Activated naive CD8-positive, alpha-beta T cell treated with anti-CD3 and anti-CD28 coated beads for 36 hours (primary cell): Measurements from ENCODE around the gene DLG1. TPM values are rescaled to one million over a fixed set of nuclear protein-coding genes. Genes with fewer than 3 reads are reported as not detected.

ENCODE experiments used
- DNase-seq: peaks from one replicate; pipeline ENCODE4 v3.0.0; 2021
- H3K27ac Mint-ChIP-seq: one replicate; pipeline ENCODE4 v1.8.0; 2022; ENCODE audit warnings: mild to moderate bottlenecking, moderate library complexity, mixed read lengths
- H3K27me3 Mint-ChIP-seq: one replicate; pipeline ENCODE4 v1.8.0; 2022; ENCODE audit warnings: mild to moderate bottlenecking, mixed read lengths
- H3K36me3 Mint-ChIP-seq: one replicate; pipeline ENCODE4 v1.8.0; 2021; ENCODE audit warnings: mild to moderate bottlenecking, mixed read lengths
- H3K4me1 Mint-ChIP-seq: one replicate; pipeline ENCODE4 v1.8.0; 2021; ENCODE audit warnings: mixed read lengths
- H3K4me3 Mint-ChIP-seq: one replicate; pipeline ENCODE4 v1.8.0; 2022; ENCODE audit warnings: mild to moderate bottlenecking, moderate library complexity, mixed read lengths
- H3K9me3 Mint-ChIP-seq: one replicate; pipeline ENCODE4 v1.8.0; 2022; ENCODE audit warnings: mixed read lengths
- total RNA-seq, 2 experiments: library from RNA; stranded (reverse); gene quantifications; one replicate each; pipeline ENCODE4 v1.2.3, GENCODE V29; 2021

DLG1 gene
- total RNA-seq, 2 experiments from 2014 or later, result 47.9 to 49.1 TPM

GRCh38 chr3:197022405-197023231, 275.8 kb downstream of the DLG1 start:
- H3K36me3 Mint-ChIP-seq, result no peaks in the 10 kb centered on the region
- no peak overlapping the region for H3K4me3 Mint-ChIP-seq
- DNase-seq, result no peak
- no peak overlapping the region for H3K27ac Mint-ChIP-seq
- peaks cover 16% of the 10 kb centered on the region for H3K27me3 Mint-ChIP-seq
- H3K9me3 Mint-ChIP-seq, result no peaks in the 10 kb centered on the region
- peaks cover 7% of the 10 kb centered on the region for H3K4me1 Mint-ChIP-seq

GRCh38 chr3:197021729-197022404, 276.5 kb downstream of the DLG1 start:
- no peaks in the 10 kb centered on the region for H3K36me3 Mint-ChIP-seq
- no peak overlapping the region for H3K27ac Mint-ChIP-seq
- no peaks in the 10 kb centered on the region for H3K9me3 Mint-ChIP-seq
- peaks cover 7% of the 10 kb centered on the region for H3K4me1 Mint-ChIP-seq
- DNase-seq, result no peak
- H3K4me3 Mint-ChIP-seq, result no peak overlapping the region
- H3K27me3 Mint-ChIP-seq, result peaks cover 16% of the 10 kb centered on the region

GRCh38 chr3:197021231-197021630, 277.2 kb downstream of the DLG1 start:
- Mint-ChIP-seq H3K9me3 (no peaks in the 10 kb centered on the region), H3K36me3 (no peaks in the 10 kb centered on the region), H3K4me3 (no peak overlapping the region), H3K4me1 (peaks cover 7% of the 10 kb centered on the region), H3K27me3 (peaks cover 16% of the 10 kb centered on the region), H3K27ac (no peak overlapping the region)
- DNase-seq, result no peak

GRCh38 chr3:197019535-197019934, 278.9 kb downstream of the DLG1 start:
- peaks cover 12% of the 10 kb centered on the region for H3K27me3 Mint-ChIP-seq
- no peak overlapping the region for H3K27ac Mint-ChIP-seq
- no peaks in the 10 kb centered on the region for H3K36me3 Mint-ChIP-seq
- H3K9me3 Mint-ChIP-seq, result no peaks in the 10 kb centered on the region
- DNase-seq, result no peak
- H3K4me1 Mint-ChIP-seq, result peaks cover 7% of the 10 kb centered on the region
- no peak overlapping the region for H3K4me3 Mint-ChIP-seq

- Mint-ChIP-seq H3K4me1 (peaks cover 7% of the 10 kb centered on the region), H3K27ac (no peak overlapping the region), H3K4me3 (no peak overlapping the region), H3K36me3 (no peaks in the 10 kb centered on the region), H3K9me3 (no peaks in the 10 kb centered on the region), H3K27me3 (peaks cover 11% of the 10 kb centered on the region)
- DNase-seq, result no peak
Measured at GRCh38 chr3:197019021-197019420, 279.4 kb downstream of the DLG1 start.

- H3K9me3 Mint-ChIP-seq, result no peaks in the 10 kb centered on the region
- H3K27me3 Mint-ChIP-seq, result no peaks in the 10 kb centered on the region
- no peak for DNase-seq
- H3K36me3 Mint-ChIP-seq, result no peaks in the 10 kb centered on the region
- no peak overlapping the region for H3K27ac Mint-ChIP-seq
- H3K4me3 Mint-ChIP-seq, result no peak overlapping the region
- H3K4me1 Mint-ChIP-seq, result no peaks in the 10 kb centered on the region
Measured at GRCh38 chr3:197017003-197017402, 281.4 kb downstream of the DLG1 start.

GRCh38 chr3:197015790-197016736, 282.3 kb downstream of the DLG1 start:
- H3K27ac Mint-ChIP-seq, result no peak overlapping the region
- DNase-seq, result no peak
- H3K4me1 Mint-ChIP-seq, result no peaks in the 10 kb centered on the region
- no peaks in the 10 kb centered on the region for H3K27me3 Mint-ChIP-seq
- no peaks in the 10 kb centered on the region for H3K9me3 Mint-ChIP-seq
- no peak overlapping the region for H3K4me3 Mint-ChIP-seq
- H3K36me3 Mint-ChIP-seq, result no peaks in the 10 kb centered on the region

- H3K27ac Mint-ChIP-seq, result no peak overlapping the region
- no peaks in the 10 kb centered on the region for H3K36me3 Mint-ChIP-seq
- no peaks in the 10 kb centered on the region for H3K9me3 Mint-ChIP-seq
- no peak overlapping the region for H3K4me3 Mint-ChIP-seq
- no peak for DNase-seq
- H3K4me1 Mint-ChIP-seq, result no peaks in the 10 kb centered on the region
- no peaks in the 10 kb centered on the region for H3K27me3 Mint-ChIP-seq
Measured at GRCh38 chr3:197014942-197015575, 283.4 kb downstream of the DLG1 start.

- Mint-ChIP-seq H3K9me3 (no peaks in the 10 kb centered on the region), H3K4me3 (no peak overlapping the region), H3K27ac (no peak overlapping the region), H3K4me1 (no peaks in the 10 kb centered on the region), H3K27me3 (no peaks in the 10 kb centered on the region), H3K36me3 (no peaks in the 10 kb centered on the region)
- DNase-seq, result no peak
Measured at GRCh38 chr3:197014024-197014423, 284.4 kb downstream of the DLG1 start.

GRCh38 chr3:197012540-197012883, 285.9 kb downstream of the DLG1 start:
- no peak overlapping the region for H3K27ac Mint-ChIP-seq
- no peak overlapping the region for H3K4me3 Mint-ChIP-seq
- H3K4me1 Mint-ChIP-seq, result no peaks in the 10 kb centered on the region
- H3K27me3 Mint-ChIP-seq, result no peaks in the 10 kb centered on the region
- no peaks in the 10 kb centered on the region for H3K9me3 Mint-ChIP-seq
- no peak for DNase-seq
- no peaks in the 10 kb centered on the region for H3K36me3 Mint-ChIP-seq

GRCh38 chr3:197011780-197012539, 286.5 kb downstream of the DLG1 start:
- no peak overlapping the region for H3K27ac Mint-ChIP-seq
- H3K27me3 Mint-ChIP-seq, result no peaks in the 10 kb centered on the region
- H3K4me3 Mint-ChIP-seq, result no peak overlapping the region
- no peaks in the 10 kb centered on the region for H3K9me3 Mint-ChIP-seq
- H3K4me1 Mint-ChIP-seq, result no peaks in the 10 kb centered on the region
- no peaks in the 10 kb centered on the region for H3K36me3 Mint-ChIP-seq
- no peak for DNase-seq

- Mint-ChIP-seq H3K27ac (no peak overlapping the region), H3K4me1 (no peaks in the 10 kb centered on the region), H3K4me3 (no peak overlapping the region), H3K27me3 (no peaks in the 10 kb centered on the region), H3K36me3 (no peaks in the 10 kb centered on the region), H3K9me3 (no peaks in the 10 kb centered on the region)
- no peak for DNase-seq
Measured at GRCh38 chr3:197010556-197011351, 287.7 kb downstream of the DLG1 start.

- no peak for DNase-seq
- peaks cover 2% of the 10 kb centered on the region for H3K36me3 Mint-ChIP-seq
- no peaks in the 10 kb centered on the region for H3K4me1 Mint-ChIP-seq
- H3K4me3 Mint-ChIP-seq, result no peak overlapping the region
- no peak overlapping the region for H3K27ac Mint-ChIP-seq
- H3K27me3 Mint-ChIP-seq, result peaks cover 3% of the 10 kb centered on the region
- no peaks in the 10 kb centered on the region for H3K9me3 Mint-ChIP-seq
Measured at GRCh38 chr3:197009532-197010019, 288.8 kb downstream of the DLG1 start.
